Effector memory CD4-positive, alpha-beta T cell (primary cell): Measurements from ENCODE around the gene NINJ1.

ENCODE experiments used
- DNase-seq, 3 donors: peaks; one replicate each; pipeline ENCODE4 v3.0.0-alpha.2; 2020
- H3K27ac ChIP-seq: 2 replicates; pipeline ENCODE4 v1.7.0; 2013; ENCODE audit warnings: mild to moderate bottlenecking, low read length, moderate library complexity; ENCODE audit not compliant: insufficient read depth, poor library complexity, severe bottlenecking
- H3K27me3 ChIP-seq: replicated peaks from 2 replicates; pipeline ENCODE4 v1.7.0; 2013; ENCODE audit warnings: mild to moderate bottlenecking, low read length; ENCODE audit not compliant: insufficient read depth, control insufficient read depth, poor library complexity, severe bottlenecking
- H3K36me3 ChIP-seq: 2 replicates; pipeline ENCODE4 v1.7.0; 2013; ENCODE audit warnings: mild to moderate bottlenecking, low read length, moderate library complexity; ENCODE audit not compliant: control insufficient read depth, insufficient read depth
- H3K4me1 ChIP-seq: 2 replicates; pipeline ENCODE4 v1.7.0; 2013; ENCODE audit warnings: low read length, mild to moderate bottlenecking; ENCODE audit not compliant: control insufficient read depth, insufficient read depth, poor library complexity, severe bottlenecking
- H3K4me3 ChIP-seq: 2 replicates; pipeline ENCODE4 v1.7.0; 2013; ENCODE audit warnings: low read length, low read depth, mild to moderate bottlenecking; ENCODE audit not compliant: insufficient read depth, poor library complexity, severe bottlenecking
- H3K9me3 ChIP-seq: 2 replicates; pipeline ENCODE4 v1.7.0; 2013; ENCODE audit warnings: mild to moderate bottlenecking, low read length, moderate library complexity; ENCODE audit not compliant: control insufficient read depth

Gene NINJ1

DNA sequence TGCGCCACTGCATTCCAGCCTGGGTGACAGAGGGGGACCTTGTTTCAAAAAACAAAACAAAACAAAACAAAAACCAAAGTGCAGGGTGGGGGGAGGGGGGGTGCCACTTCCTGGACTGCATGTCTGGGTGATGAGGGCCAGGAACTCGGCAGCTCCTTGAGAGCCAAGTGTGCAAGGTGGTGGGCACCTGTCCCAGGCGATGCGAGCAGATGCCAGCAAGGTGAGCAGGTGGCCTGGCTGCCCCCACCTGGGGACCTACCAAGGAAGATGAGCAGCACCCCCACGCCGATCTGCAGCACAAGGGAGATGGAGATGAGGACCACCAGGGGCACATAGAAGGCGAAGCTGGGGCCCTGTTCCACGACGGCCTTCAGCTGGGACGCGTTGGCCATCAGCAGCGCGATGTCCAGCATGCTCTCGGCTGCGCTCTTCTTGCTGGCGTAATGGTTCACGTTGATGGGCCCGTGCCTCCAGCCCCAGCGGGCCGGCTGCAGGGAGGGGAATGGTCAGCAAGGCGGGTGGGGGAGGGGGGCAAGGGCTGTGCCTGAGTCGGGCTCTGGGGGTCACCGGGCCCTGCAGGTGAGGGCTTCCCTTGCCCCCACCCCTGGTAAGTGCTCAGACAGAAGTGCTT, 7.8 kb downstream of the NINJ1 start:
- Histone ChIP-seq H3K4me3 (no peak overlapping the region), H3K36me3 (peaks cover 21% of the 10 kb centered on the region), H3K4me1 (peaks cover 19% of the 10 kb centered on the region)

GRCh38 chr9:93125331-93125894, 8.6 kb downstream of the NINJ1 start:
- H3K36me3 ChIP-seq: peaks cover 25% of the 10 kb centered on the region
- no peaks in the 10 kb centered on the region for H3K9me3 ChIP-seq
- H3K27me3 ChIP-seq: no peaks in the 10 kb centered on the region
- DNase-seq: no peak
- H3K27ac ChIP-seq: peak overlapping the region; percentile 15
- H3K4me3 ChIP-seq: no peak overlapping the region
- peaks cover 17% of the 10 kb centered on the region for H3K4me1 ChIP-seq

More for the DNA sequence above, 7.8 kb downstream of the NINJ1 start:
- H3K27me3 ChIP-seq: no peaks in the 10 kb centered on the region
- no peak for DNase-seq
- no peaks in the 10 kb centered on the region for H3K9me3 ChIP-seq
- peak overlapping the region; percentile 15 for H3K27ac ChIP-seq

GRCh38 chr9:93124793-93125192, 9.3 kb downstream of the NINJ1 start:
- Histone ChIP-seq H3K27me3 (no peaks in the 10 kb centered on the region), H3K9me3 (no peaks in the 10 kb centered on the region), H3K4me3 (no peak overlapping the region), H3K36me3 (peaks cover 25% of the 10 kb centered on the region), H3K27ac (peak overlapping the region; percentile 12), H3K4me1 (peaks cover 21% of the 10 kb centered on the region)
- DNase-seq: no peak

GRCh38 chr9:93123561-93124283, 10.3 kb downstream of the NINJ1 start:
- Histone ChIP-seq H3K27ac (no peak overlapping the region), H3K4me3 (no peak overlapping the region), H3K27me3 (no peaks in the 10 kb centered on the region), H3K4me1 (peaks cover 29% of the 10 kb centered on the region), H3K9me3 (no peaks in the 10 kb centered on the region), H3K36me3 (peaks cover 25% of the 10 kb centered on the region)
- DNase-seq: no peak

- no peak overlapping the region for H3K27ac ChIP-seq
- H3K27me3 ChIP-seq: no peaks in the 10 kb centered on the region
- no peak overlapping the region for H3K4me3 ChIP-seq
- H3K9me3 ChIP-seq: no peaks in the 10 kb centered on the region
- no peak for DNase-seq
- peaks cover 25% of the 10 kb centered on the region for H3K36me3 ChIP-seq
- peaks cover 29% of the 10 kb centered on the region for H3K4me1 ChIP-seq
Observed at GRCh38 chr9:93122721-93123221, 11.3 kb downstream of the NINJ1 start.

GRCh38 chr9:93121316-93122241, 12.5 kb downstream of the NINJ1 start:
- no peak for DNase-seq
- Histone ChIP-seq H3K27ac (no peak overlapping the region), H3K4me3 (no peak overlapping the region), H3K4me1 (peaks cover 18% of the 10 kb centered on the region), H3K36me3 (peaks cover 25% of the 10 kb centered on the region), H3K9me3 (no peaks in the 10 kb centered on the region), H3K27me3 (no peaks in the 10 kb centered on the region)

DNA sequence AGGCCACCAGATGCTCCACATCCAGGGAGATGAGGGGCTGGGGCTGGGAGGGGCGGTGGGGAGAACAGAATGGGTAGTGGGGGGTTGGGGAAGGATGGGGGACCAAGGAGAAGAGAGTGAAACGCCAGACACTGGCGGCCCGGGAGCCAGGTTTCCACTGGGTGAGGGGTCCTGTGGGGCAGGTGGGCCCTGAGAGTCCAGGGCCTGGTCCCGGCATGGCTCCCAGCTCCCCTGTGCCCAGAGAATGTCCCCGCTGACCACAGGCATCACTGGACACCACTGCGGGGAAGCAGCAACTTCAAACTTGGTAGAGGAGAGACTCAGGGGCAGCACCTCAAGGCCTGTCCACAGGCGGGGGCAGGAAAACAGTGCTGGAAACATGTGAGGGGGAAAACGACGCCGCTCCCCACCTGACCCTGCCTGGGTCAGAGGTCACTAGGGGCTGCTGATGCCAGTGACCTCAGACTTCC, 13.2 kb downstream of the NINJ1 start:
- Histone ChIP-seq H3K27ac (no peak overlapping the region), H3K36me3 (peaks cover 25% of the 10 kb centered on the region), H3K4me1 (peaks cover 12% of the 10 kb centered on the region), H3K9me3 (no peaks in the 10 kb centered on the region), H3K27me3 (no peaks in the 10 kb centered on the region), H3K4me3 (no peak overlapping the region)
- DNase-seq: no peak

DNA sequence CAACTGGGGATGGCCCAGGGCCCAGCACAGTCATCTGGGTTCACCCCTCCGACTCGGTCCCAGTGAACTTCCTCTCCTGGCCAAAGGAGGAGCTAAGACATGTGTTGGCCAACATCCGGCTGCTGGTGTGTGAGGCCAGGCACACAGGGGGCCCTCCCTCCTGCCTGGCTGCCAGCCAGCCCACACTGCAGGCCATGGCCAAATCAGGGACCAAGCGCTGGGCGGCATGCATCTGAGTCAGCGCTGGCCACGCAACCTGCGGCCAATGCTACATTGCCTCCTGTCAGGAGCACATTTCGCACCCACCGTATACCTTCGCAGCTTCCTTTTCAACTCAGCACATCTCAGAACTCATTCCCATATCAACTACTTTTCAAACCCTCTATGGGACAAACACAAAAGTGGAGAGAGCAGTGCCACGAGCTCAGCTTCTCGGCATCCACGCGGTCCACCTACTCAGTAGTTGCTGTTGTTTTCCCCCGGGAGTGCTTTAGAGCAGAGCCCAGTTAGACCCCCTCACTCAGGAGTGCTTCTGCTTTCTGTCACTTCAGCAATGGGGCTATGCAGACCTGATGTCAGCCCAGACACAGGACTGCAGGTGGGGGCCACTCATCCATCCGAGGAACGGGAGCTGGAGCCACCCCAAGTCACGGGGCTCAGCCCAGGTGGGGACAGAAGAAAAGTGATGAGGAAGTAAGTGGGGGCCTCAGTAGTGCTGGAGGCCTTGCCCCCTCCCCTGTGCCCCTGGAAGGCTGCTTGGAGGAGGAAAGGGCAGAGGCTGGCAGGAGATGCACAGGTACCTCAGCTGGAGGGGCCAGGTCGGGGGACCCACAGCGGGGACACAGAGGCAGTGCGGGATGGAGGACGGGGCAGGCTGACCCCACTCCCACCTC, 13.9 kb downstream of the NINJ1 start:
- no peak for DNase-seq
- H3K9me3 ChIP-seq: no peaks in the 10 kb centered on the region
- H3K4me1 ChIP-seq: peaks cover 12% of the 10 kb centered on the region
- H3K27me3 ChIP-seq: no peaks in the 10 kb centered on the region
- H3K27ac ChIP-seq: peak overlapping the region; percentile 32
- peaks cover 19% of the 10 kb centered on the region for H3K36me3 ChIP-seq
- no peak overlapping the region for H3K4me3 ChIP-seq

GRCh38 chr9:93119703-93119952, 14.4 kb downstream of the NINJ1 start:
- no peak overlapping the region for H3K27ac ChIP-seq
- peaks cover 18% of the 10 kb centered on the region for H3K4me1 ChIP-seq
- no peaks in the 10 kb centered on the region for H3K27me3 ChIP-seq
- no peaks in the 10 kb centered on the region for H3K9me3 ChIP-seq
- no peak overlapping the region for H3K4me3 ChIP-seq
- DNase-seq: no peak
- H3K36me3 ChIP-seq: peaks cover 15% of the 10 kb centered on the region
